ENCODE data around the gene MEIOSIN. TPM values are rescaled to one million over a fixed set of nuclear protein-coding genes. Genes with fewer than 3 reads are reported as not detected.
"Not testable (repeated sequence)": the region's sequence is repeated elsewhere in the genome, so short reads cannot be mapped to it uniquely, and the experiment has no call there.

Gene MEIOSIN, protein sequence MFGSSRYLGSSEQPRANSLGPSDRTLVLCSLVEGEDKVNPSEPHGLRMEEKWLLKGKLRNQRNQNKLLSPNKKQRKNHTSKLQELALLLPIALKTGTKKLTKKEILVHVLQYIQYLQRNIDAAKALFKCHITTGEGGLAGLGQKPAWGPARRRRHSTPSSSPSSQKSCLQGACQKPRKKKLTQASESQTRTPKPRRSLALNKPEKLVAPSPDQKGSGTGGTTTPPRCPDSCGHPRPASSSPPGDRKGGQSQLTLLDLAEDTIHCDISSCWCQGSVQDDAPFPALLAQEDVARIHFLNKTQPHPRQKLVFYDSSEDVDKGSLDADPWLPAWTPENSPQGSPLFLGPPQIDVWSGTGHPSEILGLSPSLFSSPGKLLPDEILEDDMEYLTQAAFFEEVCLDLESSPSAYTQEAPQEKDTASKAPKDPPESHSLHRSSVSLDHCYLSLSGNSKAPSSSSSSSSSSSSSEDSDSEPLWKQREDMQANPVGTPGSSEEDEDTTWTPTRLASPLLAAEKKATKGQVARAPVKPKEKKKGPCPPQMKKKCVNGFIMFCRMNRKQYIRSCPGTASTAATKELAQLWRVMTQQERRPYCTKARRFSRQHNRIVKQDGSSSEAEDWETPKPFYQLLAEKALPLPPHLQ
- total RNA-seq = not detected

- ATAC-seq (no peak), DNase-seq (ENCODE audit: low spot score) (no peak)
Measured at GRCh38 chr19:45733160-45733810, at the start of gene MEIOSIN. MEIOSIN (plus strand) TSS chr19:45733439; CDS start chr19:45735377, 1,938 bp downstream.

- DNase-seq (ENCODE audit: low spot score); ATAC-seq: not testable (repeated sequence)
Measured at GRCh38 chr19:45685045-45685444, 48.2 kb upstream of the MEIOSIN start.

- ATAC-seq (no peak), DNase-seq (ENCODE audit: low spot score) (no peak)
Measured at GRCh38 chr19:45687599-45687998, 45.6 kb upstream of the MEIOSIN start.

GRCh38 chr19:45691516-45692186 lies 41.6 kb upstream of the MEIOSIN start, which contains the start of gene SNRPD2:
SNRPD2 (minus strand) TSS chr19:45691953; CDS start chr19:45691888, 65 bp downstream.
- ATAC-seq (peak; percentile 77), DNase-seq (ENCODE audit: low spot score) (peak; percentile 94)

- ATAC-seq (peak; percentile 89), DNase-seq (ENCODE audit: low spot score) (peak; percentile 99)
Measured at GRCh38 chr19:45692187-45693105, 40.8 kb upstream of the MEIOSIN start, which contains the start of gene QPCTL. QPCTL (plus strand) TSS chr19:45692666; CDS start chr19:45692704, 38 bp downstream.

- peak; percentile 47 for ATAC-seq
- peak; percentile 80 for DNase-seq (ENCODE audit: low spot score)
Measured at GRCh38 chr19:45693106-45693788, 40.0 kb upstream of the MEIOSIN start.

DNA sequence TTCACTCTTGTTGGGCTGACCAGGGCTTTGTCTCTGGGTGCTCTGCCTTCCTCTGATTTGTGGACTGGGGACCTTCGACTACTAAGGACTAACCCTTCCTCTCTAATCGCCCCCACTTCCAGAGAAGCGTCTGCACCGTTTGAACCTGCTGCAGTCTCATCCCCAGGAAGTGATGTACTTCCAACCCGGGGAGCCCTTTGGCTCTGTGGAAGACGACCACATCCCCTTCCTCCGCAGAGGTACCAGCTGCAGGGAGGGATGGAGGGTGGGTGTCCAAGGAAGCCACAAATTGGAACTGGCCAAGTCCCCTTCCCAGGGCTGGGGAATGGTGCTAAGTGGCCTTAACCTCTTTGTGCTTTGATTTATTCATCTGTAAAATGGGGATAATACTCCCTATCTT lies 31.6 kb upstream of the MEIOSIN start:
- ATAC-seq (no peak), DNase-seq (ENCODE audit: low spot score) (no peak)

DNA sequence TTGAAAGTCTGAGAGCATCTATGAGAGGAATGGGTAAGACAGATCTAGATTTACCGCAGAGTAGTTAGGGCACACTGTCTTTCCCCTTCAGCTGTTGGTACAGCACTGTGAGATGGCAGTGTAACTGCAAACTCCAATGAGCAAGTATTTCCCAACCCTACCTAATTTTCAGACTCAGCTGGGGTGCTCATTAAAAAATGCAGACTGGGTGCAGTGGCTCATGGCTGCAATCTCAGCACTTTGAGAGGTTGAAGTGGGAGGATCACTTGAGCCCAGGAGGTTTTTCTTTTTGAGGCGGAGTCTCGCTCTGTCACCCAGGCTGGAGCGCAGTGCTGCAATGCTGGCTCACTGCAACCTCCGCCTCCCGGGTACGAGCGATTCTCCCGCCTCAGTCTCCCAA lies 28.1 kb upstream of the MEIOSIN start:
- no peak for DNase-seq (ENCODE audit: low spot score)
- no peak for ATAC-seq

- ATAC-seq (no peak), DNase-seq (ENCODE audit: low spot score) (no peak)
Measured at GRCh38 chr19:45705710-45706415, 27.4 kb upstream of the MEIOSIN start.

GRCh38 chr19:45710356-45711130 lies 22.7 kb upstream of the MEIOSIN start:
- no peak for DNase-seq (ENCODE audit: low spot score)
- ATAC-seq = no peak

- no peak for ATAC-seq
- no peak for DNase-seq (ENCODE audit: low spot score)
Measured at GRCh38 chr19:45711851-45712698, 21.2 kb upstream of the MEIOSIN start.

DNA sequence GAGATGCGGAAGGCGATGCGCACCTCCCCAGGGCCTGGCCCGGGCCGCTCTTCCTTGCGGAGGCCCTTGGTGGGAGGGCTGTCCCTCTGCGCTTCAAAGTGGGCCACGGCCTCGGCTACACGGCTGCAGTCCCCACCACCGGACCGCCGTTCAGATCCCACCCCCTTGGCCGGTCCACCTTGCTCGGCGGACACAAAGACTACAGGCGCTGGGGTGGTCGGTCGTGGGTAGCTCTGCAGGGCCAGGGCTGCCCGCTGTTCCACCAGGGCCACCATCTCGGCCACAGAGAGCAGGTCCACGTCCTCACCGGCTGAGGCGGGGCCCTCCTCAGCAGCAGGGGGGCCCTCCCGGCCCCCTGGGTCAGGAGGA lies 20.6 kb upstream of the MEIOSIN start:
- ATAC-seq (no peak), DNase-seq (ENCODE audit: low spot score) (no peak)

- ATAC-seq (no peak), DNase-seq (ENCODE audit: low spot score) (no peak)
Measured at GRCh38 chr19:45713141-45713540, 20.1 kb upstream of the MEIOSIN start.

DNA sequence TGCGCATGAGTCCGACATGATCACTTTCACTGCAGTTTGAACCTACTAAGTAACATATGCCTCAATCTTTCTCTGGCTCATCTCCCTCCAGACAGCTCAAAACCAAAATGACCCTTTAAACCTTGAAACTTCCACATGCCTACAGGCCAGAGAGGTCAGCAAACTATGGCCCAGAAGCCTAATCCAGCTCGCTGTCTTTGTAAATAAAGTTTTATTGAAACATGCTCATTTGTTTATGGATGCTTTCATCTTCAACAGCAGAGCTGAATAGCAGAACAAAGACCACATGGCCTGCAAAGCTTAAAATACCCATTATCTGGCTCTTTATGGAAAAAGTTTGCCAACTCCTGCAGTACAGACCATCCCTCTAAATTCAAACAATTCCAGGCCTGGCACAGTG lies 18.1 kb upstream of the MEIOSIN start:
- ATAC-seq = no peak
- no peak for DNase-seq (ENCODE audit: low spot score)

GRCh38 chr19:45716359-45717130 lies 16.7 kb upstream of the MEIOSIN start:
- no peak for DNase-seq (ENCODE audit: low spot score)
- ATAC-seq = no peak
